AML-193 (cell line): ENCODE measurements around the gene YAF2.
A peak's percentile ranks its signal among the peaks of the same experiment; 100 is the strongest.

ENCODE experiments used
- DNase-seq, 2 experiments: peaks; one replicate each; lab custom pipeline; 2025; lab: John Stamatoyannopoulos, UW

YAF2 gene

DNA sequence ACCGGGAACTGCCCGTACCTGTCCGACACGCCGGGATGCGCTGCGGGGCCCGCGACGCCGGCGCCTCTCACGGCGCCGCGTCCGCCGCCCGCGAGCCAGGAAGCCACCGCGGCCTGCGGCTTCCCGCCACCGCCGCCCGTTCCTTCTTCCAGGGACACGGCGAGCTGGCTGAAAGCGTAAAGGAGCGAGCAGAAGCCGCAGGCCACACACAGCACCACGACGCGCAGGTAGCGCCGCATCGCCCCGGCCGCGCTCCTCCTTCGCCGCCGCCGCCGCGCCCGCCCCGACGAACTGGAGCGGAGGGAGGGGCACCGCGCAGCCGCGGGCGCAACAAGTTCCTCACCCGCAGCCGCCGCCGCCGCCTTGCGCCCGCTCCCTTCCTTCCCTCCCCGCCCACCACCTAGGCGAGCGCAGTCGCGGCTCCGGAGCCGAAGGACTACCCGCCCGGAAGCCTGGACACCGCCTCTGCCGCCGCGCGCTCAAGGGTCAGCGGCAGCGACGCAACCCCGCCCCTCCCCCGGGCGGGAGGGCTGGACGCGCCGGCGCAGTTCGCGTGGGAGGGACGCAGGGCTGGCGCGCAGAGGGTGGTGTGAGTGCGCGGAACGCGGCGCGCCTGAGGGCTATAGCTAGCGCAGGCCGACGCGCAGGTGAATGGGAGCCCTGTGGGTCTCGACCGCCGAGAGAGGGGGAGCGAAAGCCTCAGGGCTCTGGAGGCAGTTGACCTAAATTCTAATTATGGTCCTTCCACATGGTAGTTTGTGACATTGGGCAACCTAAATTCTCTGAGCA, 93.4 kb downstream of the YAF2 start, which contains the start of gene GXYLT1:
Gene GXYLT1, minus strand, starts transcription at position 467 of the 789 bp plus-strand sequence. Its CDS starts 228 bp downstream, at position 239.
- DNase-seq, result peak; percentile 85 to 92

DNA sequence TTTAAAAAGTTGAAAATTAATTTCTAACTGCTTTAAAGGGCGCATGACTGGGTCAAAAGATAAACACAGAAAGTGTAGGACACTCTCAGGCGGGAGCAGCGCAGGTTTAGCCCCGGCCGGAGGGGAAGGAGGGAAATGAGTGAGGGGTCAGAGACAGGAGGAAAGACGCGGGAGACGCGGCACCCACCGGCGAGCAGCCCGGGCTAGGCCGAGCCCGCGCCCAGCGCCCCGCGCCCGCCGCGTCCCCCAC, 94.0 kb downstream of the YAF2 start:
- DNase-seq, result no peak

DNA sequence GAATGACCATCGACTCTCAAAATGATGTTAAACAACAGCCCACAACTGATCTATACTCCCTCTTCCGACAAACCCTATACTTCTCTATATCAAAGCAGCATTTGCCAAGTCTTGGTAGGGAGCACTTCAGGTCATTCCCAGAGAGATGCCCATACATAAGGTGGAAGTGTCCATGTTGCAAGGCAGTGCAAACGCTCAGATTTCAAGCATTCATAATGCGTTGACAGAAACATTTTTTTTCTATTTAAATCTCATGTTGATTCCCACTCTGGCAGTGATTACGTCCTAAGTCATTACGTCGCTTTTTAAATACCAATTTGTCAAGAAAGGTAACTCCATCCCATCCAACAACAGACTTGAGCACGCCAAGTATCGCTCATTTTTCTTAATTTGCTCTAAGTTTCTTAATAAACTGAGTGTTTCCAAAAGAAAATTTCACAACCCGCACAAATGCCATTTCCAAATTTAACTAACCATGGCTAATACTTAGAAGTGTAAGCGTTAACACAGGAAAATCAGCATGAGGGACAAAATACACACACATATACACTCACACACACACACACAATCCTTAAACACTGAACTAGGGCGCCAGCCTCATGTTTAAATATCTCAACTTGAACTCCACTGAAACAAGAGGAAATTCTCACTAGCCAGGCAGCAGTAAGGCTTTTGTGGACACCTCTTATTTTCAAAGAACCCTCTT, 94.4 kb downstream of the YAF2 start:
- DNase-seq, result peak; percentile 11 to 28

DNA sequence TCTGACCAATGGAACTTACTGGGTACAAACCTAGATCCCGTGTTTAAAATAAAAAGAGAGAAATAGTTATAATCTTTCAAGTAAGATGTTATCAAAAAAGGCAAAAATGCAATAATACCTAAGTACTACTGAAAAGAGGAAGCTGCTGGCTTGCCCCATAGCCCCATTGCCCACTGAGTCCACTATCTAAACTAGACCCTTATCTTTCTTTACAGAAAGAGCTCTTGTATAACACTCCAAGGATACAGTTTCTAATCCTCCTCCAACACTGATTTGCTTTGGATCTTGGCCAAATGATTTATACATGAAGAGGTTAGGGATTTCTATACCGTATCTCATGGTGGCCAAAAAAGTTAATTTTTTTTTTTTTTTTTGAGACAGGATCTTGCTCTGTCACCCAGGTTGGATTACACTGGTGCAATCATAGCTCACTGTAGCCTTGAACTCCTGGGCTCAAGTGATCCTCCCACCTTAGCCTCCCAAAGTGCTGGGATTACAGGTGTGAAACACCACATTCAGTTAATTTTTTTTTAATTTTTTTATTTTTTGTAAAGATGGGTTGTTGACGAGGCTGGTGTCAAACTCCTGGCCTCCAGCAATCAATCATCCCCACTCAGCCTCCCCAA, 96.0 kb downstream of the YAF2 start:
- peak; percentile 37 to 48 for DNase-seq

DNA sequence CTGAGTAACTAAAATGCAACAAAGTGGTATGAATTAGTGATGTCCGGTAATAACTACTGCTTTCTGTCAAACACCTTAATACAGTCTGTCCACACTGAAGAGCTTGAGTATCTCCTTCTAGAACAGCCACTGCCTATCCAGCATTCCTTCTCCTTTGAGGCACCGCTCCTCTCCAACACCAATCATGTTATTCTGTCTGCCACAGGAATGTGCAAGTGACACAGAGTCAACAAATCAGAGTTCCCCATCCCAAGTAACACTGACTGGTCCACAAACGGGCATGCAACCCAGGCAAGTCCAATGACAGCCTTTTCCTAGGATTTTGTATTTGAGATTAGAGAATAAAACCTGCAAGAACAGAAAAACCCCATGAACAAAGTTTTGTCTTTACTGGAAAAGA, 97.1 kb downstream of the YAF2 start:
- DNase-seq, result no peak

DNA sequence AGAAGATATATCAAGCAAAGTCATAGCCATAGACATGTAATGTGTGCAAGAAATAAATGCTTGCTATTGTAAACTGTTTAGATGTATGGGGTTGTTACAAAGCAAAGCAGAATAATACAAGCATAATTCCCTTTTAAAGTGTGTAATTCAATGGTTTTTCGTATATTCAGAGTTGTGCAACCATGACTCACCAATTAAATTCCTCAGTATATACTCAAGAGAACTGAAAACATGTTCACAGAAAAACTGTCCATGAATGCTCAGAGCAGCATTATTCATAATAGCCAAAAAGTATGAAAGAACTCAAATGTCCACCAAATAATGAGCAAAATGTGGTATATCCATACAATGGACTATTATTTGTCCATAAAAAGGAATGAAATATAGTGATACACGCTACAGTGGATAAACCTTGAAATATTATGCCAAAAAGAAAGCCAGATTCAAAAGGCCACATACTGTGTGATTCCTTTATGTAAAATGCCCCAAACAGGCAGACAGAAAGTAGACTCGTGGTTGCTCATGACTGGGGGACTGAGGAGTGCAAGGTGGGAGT, 102.7 kb downstream of the YAF2 start:
- peak in 1 of 2 experiments; percentile 8 for DNase-seq

DNA sequence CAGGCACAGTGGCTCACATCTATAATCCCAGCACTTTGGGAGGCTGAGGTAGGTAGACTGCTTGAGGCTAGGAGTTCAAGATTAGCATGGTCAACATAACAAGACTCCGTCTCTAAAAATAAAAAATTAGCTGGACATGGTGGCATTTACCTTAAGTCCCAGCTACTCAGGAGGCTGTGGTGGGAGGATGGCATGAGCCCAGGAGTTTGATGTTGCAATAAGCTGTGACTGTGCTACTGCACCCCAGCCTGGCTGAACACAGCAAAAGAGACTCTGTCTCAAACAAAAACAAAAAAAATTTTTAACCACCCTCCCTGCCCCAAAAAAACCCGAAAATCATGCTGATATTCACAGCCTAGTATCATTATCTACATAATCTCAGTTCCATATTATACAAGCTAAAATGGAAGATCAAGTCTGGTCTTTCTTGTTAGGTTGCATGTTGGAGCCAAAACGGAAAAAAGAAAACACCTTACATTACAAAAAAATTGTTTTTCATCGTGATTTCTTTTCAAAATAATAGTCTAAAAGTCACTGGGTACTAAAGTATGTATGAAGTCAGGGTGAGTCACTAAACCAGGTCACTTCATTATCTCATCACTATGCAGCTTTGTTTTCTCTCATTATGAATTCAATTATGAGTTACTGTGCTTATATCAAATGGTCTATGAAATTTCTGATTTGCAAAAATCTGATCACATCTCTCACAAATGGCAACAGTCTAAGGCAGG, 107.2 kb downstream of the YAF2 start:
- peak; percentile 42 to 61 for DNase-seq

DNA sequence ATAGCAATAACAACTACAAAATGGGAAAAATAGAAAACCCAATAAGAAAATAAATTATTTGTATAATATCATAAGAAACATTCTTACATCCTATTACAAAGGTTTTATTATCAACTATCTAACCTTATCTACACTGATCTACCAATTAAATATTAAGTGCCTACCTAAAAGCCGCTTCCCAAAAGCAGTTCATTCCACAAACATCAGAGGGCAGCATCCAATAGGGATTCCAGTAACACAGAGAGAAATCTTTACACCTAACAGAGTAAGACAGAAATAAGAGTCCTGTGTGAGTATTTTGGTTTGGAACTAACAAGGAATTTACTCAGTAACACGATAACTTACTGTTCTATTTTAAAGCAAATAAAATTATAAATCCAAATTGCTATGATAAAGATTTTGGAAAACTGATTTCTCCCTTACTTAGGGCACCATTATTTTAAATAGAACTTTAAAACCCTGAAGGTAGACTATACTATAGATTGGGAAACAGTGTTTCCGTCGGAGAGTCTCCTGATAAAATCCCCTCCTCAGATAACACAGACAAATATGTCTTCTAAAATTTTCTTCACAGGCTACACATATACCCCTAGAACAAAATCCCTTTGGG, 108.3 kb downstream of the YAF2 start:
- DNase-seq, result peak; percentile 52 to 70

DNA sequence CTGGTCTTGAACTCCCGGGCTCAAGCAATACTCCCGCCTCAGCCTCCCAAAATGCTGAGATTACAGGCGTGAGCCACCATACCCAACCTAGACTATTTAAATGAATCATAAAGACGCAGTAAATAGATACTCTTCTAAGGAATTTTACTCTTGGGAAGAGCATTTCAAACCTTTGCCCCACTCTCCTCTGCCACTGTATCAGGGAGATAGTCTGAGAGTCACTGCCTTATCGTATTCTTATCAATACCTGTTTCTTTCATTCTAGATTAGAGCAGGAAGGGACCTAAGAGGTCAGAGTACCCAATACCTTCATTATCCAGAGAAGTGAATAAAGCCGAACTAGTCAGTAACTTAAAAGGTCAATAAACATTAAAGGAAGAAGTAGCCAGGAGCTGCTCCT, 109.2 kb downstream of the YAF2 start:
- no peak for DNase-seq

DNA sequence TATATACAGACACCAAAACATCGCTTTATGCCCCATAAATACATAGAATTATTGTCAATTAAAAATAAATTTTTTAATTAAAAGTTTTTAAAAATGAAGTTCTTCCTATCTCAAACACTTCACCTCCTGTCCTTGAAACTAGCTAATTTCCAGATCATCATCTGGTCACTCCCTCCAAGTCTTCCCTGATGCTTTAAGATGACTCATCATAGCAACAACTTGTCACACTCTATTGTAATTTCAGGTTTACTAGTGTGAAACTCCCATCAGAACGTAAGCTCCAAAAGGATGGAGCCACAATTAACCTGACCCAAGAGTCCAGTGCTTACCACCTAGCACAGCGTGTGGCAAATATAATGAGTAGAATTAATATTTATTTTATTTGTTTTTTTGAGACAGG, 109.7 kb downstream of the YAF2 start:
- no peak for DNase-seq

DNA sequence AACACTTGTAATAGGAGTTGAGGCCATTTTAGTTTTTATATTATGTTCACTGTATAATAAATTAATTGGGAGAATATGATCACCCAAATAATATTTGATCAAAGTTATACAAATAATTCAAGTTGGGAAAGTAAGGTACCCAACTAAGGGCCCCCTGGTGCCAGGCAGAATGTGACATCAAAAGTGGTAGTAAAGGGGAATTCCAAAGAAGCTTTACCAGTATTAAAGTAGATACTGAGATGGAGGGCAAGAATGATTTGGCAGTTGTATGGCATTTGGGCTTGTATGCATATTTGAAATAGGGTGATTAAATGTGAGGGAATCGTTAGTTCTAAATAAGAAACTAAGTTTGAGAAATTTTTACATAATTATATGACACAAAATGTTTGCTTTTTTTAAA, 111.1 kb downstream of the YAF2 start:
- no peak for DNase-seq

DNA sequence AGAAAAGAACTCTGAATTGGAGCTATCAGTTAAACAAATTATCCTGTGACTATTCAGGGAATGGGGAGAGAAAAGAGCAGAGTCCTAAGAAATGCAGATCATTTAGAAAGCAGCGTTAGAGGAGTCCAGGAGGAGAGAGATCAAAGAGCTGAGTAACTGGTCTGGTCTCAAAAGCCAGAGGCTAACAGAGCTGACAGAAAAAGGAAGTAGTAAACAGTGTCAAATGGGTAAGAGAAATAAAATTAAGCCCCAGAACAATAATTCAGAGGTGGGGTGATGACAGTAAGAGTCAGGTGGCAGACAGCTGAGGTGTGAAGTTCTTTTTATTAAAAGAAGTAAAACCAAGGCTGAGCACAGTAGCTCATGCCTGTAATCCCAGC, 112.7 kb downstream of the YAF2 start:
- DNase-seq, result peak; percentile 20 to 42

DNA sequence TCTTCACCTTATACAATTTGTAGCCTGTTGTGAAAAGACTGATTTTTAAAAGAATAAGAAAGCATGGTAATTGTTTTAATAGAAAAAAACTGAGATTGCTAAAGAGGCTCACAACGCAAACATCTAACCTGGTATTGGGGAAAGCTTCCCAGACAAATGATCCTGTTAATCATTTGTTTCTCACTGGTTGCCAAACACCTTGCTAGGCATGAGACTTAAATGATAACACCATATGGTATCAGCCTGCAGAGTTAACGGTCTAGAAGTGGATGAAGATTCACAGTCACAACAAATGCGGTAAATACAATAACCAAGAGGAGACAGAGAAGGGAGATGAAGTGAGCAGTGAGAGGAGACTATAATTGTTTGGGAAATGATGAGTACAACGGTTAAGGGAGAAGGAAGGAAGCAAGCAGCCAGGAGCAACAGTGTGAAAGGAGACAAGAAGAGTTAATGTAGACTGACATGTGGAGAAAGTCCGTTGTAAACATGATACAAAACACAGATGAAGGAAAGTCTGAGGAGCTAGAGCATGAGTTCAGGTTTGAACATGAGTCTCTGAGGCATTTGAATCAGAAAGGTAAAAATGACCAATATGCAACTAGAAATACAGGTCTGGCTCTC, 113.2 kb downstream of the YAF2 start:
- DNase-seq, result no peak

DNA sequence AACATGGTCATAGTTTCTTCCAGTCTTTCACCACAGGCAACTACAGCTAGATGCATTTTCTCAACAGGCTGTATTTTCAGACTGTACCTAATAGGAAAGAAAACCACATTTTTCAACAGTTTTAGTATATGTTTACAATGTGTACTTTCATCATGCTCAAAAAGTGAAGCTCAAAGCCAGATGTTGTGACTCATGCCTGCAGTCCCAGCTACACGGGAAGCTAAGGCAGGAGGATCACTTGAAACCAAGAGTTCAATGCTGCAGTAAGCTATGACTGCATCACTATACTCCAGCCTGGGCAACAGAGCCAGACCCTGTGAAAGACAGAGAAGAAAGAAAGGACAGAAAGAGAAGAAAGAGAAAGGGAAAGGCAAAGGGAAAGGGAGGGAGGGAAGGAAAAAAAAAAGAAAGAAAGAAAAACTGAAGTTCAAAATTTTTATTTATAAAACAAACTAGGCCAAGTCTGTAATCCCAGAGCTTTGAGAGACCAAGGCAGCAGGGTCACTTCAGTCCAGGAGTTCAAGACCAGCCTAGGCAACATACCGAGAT, 118.9 kb downstream of the YAF2 start:
- no peak for DNase-seq

DNA sequence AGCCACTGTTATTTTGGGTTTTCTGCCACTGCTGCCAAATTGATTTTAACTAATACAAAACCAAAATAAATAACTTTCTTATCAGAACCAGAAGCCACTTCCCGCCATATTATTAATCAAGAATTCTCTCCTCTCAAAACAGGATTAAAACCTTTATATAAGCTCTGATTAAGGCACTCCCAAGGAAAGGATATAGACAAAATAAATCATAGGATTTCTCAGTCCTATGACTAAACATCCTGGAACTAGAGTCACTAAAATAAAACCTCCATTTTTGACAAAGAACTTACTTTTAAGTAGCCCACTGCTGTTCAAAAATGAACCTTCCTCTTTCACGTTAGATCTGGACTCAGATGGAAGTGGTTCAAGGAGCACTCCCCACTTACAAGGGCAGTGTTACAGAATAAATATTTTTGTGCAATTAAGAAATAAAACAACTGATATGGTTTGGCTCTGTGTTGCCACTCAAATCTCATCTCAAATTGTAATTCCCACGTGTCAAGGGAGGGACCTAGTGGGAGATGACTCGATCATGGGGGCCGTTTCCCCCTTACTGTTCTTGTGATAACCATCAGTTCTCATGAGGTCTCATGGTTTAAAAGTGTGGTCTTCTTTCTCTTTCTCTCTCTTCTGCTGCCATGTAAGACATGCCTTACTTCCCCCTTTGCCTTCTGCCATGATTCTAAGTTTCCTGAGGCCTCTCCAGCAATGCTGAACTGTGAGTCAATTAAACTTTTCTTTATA, 119.7 kb downstream of the YAF2 start:
- no peak for DNase-seq

DNA sequence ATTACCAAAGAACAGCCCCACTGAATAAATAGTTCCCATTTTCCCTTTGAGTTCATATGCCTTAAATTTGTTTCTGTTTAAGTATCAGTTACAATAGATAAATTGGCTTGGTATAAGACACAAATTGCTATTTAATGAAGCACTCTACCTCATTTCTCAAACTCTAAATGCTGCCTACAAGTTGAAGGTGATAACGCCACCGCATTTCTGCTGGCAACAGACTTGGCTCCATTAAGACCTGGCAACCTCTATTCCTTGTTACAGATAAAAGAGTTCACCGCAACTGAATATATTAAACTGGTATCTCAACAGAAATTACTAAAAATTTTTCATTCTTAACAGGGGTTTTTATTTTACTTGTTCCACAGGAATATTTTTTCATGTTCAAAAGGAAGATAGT, 129.0 kb downstream of the YAF2 start:
- DNase-seq, result no peak
